Lung (tissue), 12 donors: ENCODE data around the gene GNG10. TPM values are rescaled to one million over a fixed set of nuclear protein-coding genes. Genes with fewer than 3 reads are reported as not detected.
A peak's percentile ranks its signal among the peaks of the same experiment; 100 is the strongest.

Source experiments
- ATAC-seq: fragments of 200-7000 bp; cut with Tn5 transposase; one replicate; pipeline ENCODE4 v1.9.1; 2020; ENCODE audit warnings: moderate number of reproducible peaks; ENCODE audit not compliant: insufficient read depth, low FRiP score
- DNase-seq, 3 donors: peaks; one replicate each; pipeline ENCODE4 v3.0.0-alpha.2; 2013 to 2017
- H3K27ac ChIP-seq, 2 donors: one replicate each; pipeline ENCODE4 v1.5.1; 2013; ENCODE audit warnings: mild to moderate bottlenecking in 2 of 2, moderate library complexity in 2 of 2, control low read depth in 1 of 2, inconsistent platforms in 1 of 2, low read depth in 1 of 2, low read length in 1 of 2
- H3K27me3 ChIP-seq, 3 donors: one replicate each; pipeline ENCODE4 v1.5.1; 2013; ENCODE audit warnings: low read length in 2 of 3; ENCODE audit not compliant: control insufficient read depth in 3 of 3, insufficient read depth in 3 of 3
- H3K36me3 ChIP-seq, 4 donors: one replicate each; pipeline ENCODE4 v1.5.1; 2013; ENCODE audit warnings: low read length in 4 of 4, mild to moderate bottlenecking in 1 of 4, moderate library complexity in 1 of 4; ENCODE audit not compliant: control insufficient read depth in 4 of 4, insufficient read depth in 4 of 4
- H3K4me1 ChIP-seq, 5 donors: one replicate each; pipeline ENCODE4 v1.5.1; 2013; ENCODE audit warnings: low read length in 5 of 5, mild to moderate bottlenecking in 2 of 5, moderate library complexity in 1 of 5; ENCODE audit not compliant: control insufficient read depth in 5 of 5, insufficient read depth in 5 of 5
- H3K4me3 ChIP-seq: one replicate; pipeline ENCODE4 v1.5.1; 2013; ENCODE audit warnings: mild to moderate bottlenecking, control low read depth, moderate library complexity
- H3K9ac ChIP-seq, 2 donors: one replicate each; pipeline ENCODE4 v1.5.1; 2013; ENCODE audit warnings: low read length in 2 of 2, control low read depth in 1 of 2; ENCODE audit not compliant: insufficient read depth in 1 of 2
- H3K9me3 ChIP-seq, 4 donors: one replicate each; pipeline ENCODE4 v1.5.1; 2013; ENCODE audit warnings: low read length in 3 of 4, mild to moderate bottlenecking in 1 of 4, moderate library complexity in 1 of 4; ENCODE audit not compliant: control insufficient read depth in 4 of 4, insufficient read depth in 3 of 4
- WGBS, 2 donors: extraction: QIAGEN DNeasy Blood & Tissue Kit; methylation state at CpG; one replicate each; pipeline ENCODE4 v1.1.7; 2013; 5-methylcytosine and 5-hydroxymethylcytosine counted together
- polyA plus RNA-seq, 2 donors: library from polyadenylated mRNA; stranded (reverse); fragments of 200-250 nt; gene quantifications; one replicate each; pipeline ENCODE4 v1.2.1, GENCODE V29; 2013
- total RNA-seq, 2 donors: library from RNA; depleted of rRNA in 1 of 2; stranded (reverse); fragments of >200 nt in 1 of 2; gene quantifications; one replicate each; pipeline ENCODE4 v1.2.1, GENCODE V29; 2014 to 2021
- TF ChIP-seq, protein P1 (sequence below): IDR thresholded peaks from 2 replicates; pipeline ENCODE4 v1.5.1; 2012; ENCODE audit warnings: mild to moderate bottlenecking; ENCODE audit errors: control extremely low read depth, extremely low read depth
- donor health status: control.
- donor health status: control.
- donor health status: Bipolar disorder and iron deficiency.
- donor health status: healthy.
- donor health status: DM: yes; HTN: yes; CAD: no.

Gene GNG10
- total and polyA plus RNA-seq, 4 donors: 40.4 to 98.5 (median 46.0) TPM

- peak; percentile 69 for ATAC-seq
- Histone ChIP-seq H3K4me1 (no peaks in the 10 kb centered on the region), H3K9me3 (no peaks in the 10 kb centered on the region), H3K36me3 (no peaks in the 10 kb centered on the region), H3K9ac (no peak overlapping the region), H3K27me3 (peaks cover 0 to 4% (median 0%) of the 10 kb centered on the region in 3 donors), H3K27ac (no peak overlapping the region), H3K4me3 (no peak overlapping the region)
- peak in 2 of 3 donors; percentile 40 to 47 for DNase-seq
- TF ChIP-seq, protein P1, sequence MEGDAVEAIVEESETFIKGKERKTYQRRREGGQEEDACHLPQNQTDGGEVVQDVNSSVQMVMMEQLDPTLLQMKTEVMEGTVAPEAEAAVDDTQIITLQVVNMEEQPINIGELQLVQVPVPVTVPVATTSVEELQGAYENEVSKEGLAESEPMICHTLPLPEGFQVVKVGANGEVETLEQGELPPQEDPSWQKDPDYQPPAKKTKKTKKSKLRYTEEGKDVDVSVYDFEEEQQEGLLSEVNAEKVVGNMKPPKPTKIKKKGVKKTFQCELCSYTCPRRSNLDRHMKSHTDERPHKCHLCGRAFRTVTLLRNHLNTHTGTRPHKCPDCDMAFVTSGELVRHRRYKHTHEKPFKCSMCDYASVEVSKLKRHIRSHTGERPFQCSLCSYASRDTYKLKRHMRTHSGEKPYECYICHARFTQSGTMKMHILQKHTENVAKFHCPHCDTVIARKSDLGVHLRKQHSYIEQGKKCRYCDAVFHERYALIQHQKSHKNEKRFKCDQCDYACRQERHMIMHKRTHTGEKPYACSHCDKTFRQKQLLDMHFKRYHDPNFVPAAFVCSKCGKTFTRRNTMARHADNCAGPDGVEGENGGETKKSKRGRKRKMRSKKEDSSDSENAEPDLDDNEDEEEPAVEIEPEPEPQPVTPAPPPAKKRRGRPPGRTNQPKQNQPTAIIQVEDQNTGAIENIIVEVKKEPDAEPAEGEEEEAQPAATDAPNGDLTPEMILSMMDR: peak; percentile 42
- WGBS, 2 donors: 36 to 44% methylated on average over 2 of the region's 2 CpGs
Measured at GRCh38 chr9:111621895-111622480, 39.4 kb upstream of the GNG10 start.

GRCh38 chr9:111622626-111623025 lies 38.8 kb upstream of the GNG10 start:
- Histone ChIP-seq H3K4me3 (no peak overlapping the region), H3K27ac (no peak overlapping the region), H3K9me3 (no peaks in the 10 kb centered on the region), H3K9ac (no peak overlapping the region), H3K27me3 (peaks cover 0 to 4% (median 0%) of the 10 kb centered on the region in 3 donors), H3K4me1 (no peaks in the 10 kb centered on the region), H3K36me3 (no peaks in the 10 kb centered on the region)
- DNase-seq (no peak), ATAC-seq (peak; percentile 62)
- TF ChIP-seq, protein P1: no peak
- 54 to 56% methylated on average over 3 of the region's 3 CpGs for WGBS, 2 donors

GRCh38 chr9:111627260-111627963 lies 34.0 kb upstream of the GNG10 start:
- WGBS, 2 donors: 62 to 75% methylated on average over 7 of the region's 7 CpGs
- Histone ChIP-seq H3K27ac (no peak overlapping the region), H3K9me3 (no peaks in the 10 kb centered on the region), H3K4me1 (peaks cover 0 to 14% (median 3%) of the 10 kb centered on the region in 5 donors), H3K9ac (no peak overlapping the region), H3K27me3 (peaks cover 0 to 4% (median 0%) of the 10 kb centered on the region in 3 donors), H3K36me3 (peaks cover 0 to 5% (median 0%) of the 10 kb centered on the region in 4 donors), H3K4me3 (no peak overlapping the region)
- DNase-seq (no peak), ATAC-seq (no peak)
- TF ChIP-seq, protein P1: no peak
